PFSK-1 (cell line): ENCODE data around the gene PES1.

Source experiments
- POLR2AphosphoS5 ChIP-seq: IDR thresholded peaks from 2 replicates; pipeline ENCODE4 v1.6.1; 2012; ENCODE audit warnings: low read depth, mild to moderate bottlenecking, control low read depth, low read length, moderate library complexity
- REST ChIP-seq, 2 experiments: IDR thresholded peaks; 2 replicates each; pipeline versions ENCODE4 v1.6.1 to v1.8.0; 2011 to 2012; ENCODE audit warnings: low read depth in 2 of 2, low read length in 2 of 2, control low read depth in 1 of 2, inconsistent platforms in 1 of 2, mild to moderate bottlenecking in 1 of 2, moderate library complexity in 1 of 2; ENCODE audit not compliant: insufficient read depth in 1 of 2
- SIN3A ChIP-seq: IDR thresholded peaks from 2 replicates; pipeline ENCODE4 v1.6.1; 2012; ENCODE audit warnings: mild to moderate bottlenecking, low read length, moderate library complexity, borderline replicate concordance; ENCODE audit not compliant: insufficient read depth

GRCh38 chr22:30611197-30611596 lies 19.5 kb upstream of the PES1 start:
- TF ChIP-seq POLR2AphosphoS5 (no peak), REST (IDR thresholded peaks at IDR 0.05; ENCODE audit: insufficient read depth in 1 of 2, low read depth in 2 of 2, low read length in 2 of 2) (no peak), SIN3A (no peak)
